Measurements from ENCODE around the gene HTR3C.
"Not testable (repeated sequence)": the region's sequence is repeated elsewhere in the genome, so short reads cannot be mapped to it uniquely, and the experiment has no call there.

The HTR3C gene

GRCh38 chr3:184031187-184031792 lies 21.6 kb upstream of the HTR3C start, which contains the start of gene HTR3D:
Gene HTR3D (plus strand): TSS chr3:184031742. CDS start chr3:184031742, 0 bp downstream.
- no peak for DNase-seq

DNA sequence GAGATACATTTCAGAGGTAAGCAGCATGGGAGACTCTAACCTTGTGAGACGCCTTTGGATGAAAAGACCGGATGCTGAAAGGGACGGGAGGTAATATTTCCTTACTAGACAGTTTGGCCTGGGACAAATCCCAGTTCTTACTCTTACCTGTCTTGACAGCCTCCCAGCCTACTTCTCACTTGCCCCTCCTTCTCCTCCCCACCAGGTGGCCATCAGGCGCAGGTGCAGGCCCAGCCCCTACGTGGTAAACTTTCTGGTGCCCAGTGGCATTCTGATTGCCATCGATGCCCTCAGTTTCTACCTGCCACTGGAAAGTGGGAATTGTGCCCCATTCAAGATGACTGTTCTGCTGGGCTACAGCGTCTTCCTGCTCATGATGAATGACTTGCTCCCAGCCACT lies 15.0 kb upstream of the HTR3C start:
- DNase-seq = no peak

DNA sequence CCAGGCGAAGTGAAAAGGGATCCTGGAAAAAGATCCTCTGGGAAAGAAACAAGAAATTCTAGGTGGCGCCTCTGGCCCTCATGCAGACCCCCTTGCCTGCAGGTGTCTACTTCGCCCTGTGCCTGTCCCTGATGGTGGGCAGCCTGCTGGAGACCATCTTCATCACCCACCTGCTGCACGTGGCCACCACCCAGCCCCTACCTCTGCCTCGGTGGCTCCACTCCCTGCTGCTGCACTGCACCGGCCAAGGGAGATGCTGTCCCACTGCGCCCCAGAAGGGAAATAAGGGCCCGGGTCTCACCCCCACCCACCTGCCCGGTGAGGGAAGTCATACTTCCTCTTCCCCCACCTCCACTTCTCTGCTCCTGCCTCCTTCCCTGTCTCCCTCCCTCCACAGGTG lies 14.5 kb upstream of the HTR3C start:
- DNase-seq = not testable (repeated sequence)

DNA sequence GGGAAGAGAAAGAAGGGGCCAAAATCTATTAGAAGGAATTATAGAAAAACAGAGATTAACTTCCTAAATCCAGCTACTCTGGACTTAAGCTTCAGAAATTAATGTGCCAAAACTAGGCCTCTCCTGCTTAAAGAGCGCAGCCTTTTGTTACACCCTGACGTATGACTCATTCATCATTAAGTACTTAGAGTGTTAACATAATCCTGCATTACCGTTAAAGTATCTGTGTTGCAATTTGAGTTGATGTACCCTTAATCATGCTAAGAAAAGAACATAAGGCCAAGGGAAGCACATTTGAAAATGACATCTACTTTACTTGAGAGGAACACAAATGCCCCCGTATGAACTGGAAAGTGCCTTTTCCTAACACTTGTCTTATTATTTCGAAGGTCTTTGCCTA lies 13.4 kb upstream of the HTR3C start:
- no peak for DNase-seq

GRCh38 chr3:184040010-184040409 lies 12.8 kb upstream of the HTR3C start:
- DNase-seq = no peak

DNA sequence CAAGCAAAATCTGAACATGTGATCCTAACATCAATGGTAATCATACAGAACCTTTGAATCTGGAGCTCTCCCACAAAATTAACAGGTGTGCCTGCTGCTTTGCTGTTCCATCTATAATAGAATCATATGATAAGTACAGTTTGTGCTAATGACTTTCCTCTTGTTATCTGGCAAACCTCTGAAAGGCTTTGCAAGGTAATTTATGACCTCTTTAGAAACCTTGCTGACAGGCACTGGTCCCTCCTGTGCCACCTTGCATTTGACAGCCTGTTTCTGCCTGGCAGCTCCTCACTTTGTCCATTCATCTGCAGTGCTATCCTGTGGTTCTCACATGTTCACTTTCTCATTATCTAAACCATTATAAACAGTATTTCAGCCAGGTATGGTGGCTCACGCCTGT lies 10.2 kb upstream of the HTR3C start:
- DNase-seq = no peak

DNA sequence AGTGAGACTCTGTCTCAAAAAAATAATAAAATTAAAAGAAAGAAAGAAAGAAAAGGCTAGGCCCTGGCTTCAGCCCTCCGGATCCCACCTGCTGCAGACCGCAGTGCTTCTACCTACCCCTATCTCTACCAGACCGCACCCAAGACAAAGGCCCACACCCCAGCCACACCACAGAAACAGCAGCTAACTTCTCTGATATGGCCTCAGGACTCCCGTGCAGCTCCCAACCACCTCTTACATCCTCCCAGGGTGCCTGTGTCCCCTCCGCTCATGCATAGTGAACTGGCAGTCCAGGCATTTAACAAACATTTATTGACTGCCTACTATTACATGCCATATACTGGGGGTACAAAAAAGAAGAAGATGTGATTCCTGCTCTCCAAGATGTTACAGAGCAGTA lies 6.9 kb upstream of the HTR3C start:
- DNase-seq = no peak

- DNase-seq = no peak
These were observed 2.5 kb upstream of the HTR3C start for GRCh38 chr3:184050217-184050847.

GRCh38 chr3:184058029-184058428 lies 5.2 kb downstream of the HTR3C start:
- no peak for DNase-seq

DNA sequence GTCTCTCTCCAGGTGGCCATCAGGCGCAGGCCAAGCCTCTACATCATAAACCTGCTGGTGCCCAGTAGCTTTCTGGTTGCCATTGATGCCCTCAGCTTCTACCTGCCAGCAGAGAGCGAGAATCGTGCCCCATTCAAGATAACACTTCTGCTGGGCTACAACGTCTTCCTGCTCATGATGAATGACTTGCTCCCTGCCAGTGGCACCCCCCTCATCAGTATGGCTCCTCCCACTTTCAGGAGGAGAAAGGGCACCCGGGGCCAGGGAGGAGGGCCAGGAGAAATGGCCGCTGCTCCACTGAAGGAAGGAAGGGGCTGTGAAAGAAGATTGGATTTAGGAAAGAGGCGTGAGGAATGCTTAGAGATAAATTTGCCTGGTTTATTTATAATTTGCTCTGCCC lies 6.6 kb downstream of the HTR3C start:
- DNase-seq = no peak

DNA sequence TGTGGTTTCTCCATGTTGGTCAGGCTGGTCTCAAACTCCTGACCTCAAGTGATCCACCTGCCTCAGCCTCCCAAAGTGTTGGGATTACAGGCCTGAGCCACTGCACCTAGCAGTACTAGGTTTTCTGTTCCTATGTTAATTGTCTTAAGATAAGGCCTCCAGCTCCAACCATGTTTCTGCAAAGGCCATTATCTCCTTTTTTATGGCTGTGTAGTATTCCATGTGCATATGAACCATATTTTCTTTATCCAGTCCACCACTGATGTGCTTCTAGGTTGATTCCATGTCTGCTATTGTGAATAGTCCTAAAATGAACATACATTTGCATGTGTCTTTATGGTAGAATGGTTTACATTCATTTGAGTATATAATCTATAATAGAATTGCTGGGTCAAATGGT lies 9.8 kb downstream of the HTR3C start:
- DNase-seq = no peak

- DNase-seq = no peak
These were observed 13.4 kb downstream of the HTR3C start for GRCh38 chr3:184066211-184066610.

DNA sequence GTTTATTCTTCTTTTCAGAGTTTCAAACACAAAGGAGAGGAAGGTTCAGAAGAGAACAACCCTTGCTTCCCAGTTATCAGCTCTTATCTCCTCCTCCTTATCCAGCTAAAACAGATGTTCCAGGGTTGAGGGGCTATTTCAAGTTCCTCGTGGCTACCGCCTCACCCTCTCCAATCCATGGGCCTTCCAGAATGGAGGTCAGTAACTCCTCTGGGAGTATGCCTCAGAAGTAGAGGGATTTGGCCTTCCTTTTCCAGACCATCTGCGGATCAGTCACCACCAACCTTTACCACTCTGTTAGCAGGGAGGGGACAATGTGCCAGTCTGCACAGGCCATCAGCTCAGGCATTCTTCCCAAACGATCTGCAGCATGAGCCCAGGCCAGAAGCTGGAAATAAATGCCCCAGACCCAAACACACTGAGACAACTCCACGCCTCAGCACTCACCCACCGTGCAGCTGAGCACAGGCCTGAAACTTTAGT lies 14.8 kb downstream of the HTR3C start:
- no peak for DNase-seq

- DNase-seq = no peak
These were observed 15.5 kb downstream of the HTR3C start for GRCh38 chr3:184068344-184068743.

DNA sequence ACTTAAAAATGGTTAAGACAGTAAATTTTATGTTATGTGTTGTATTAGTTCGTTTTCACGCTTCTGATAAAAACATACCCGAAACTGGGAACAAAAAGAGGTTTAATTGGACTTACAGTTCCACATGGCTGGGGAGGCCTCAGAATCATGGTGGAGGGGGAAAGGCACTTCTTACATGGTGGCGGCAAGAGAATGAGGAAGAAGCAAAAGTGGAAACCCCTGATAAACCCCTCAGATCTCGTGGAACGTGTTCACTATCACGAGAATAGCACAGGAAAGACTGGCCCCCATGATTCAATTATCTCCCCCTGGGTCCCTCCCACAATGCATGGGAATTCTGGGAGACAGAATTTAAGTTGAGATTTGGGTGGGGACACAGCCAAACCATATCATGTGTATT lies 18.3 kb downstream of the HTR3C start:
- DNase-seq = not testable (repeated sequence)

DNA sequence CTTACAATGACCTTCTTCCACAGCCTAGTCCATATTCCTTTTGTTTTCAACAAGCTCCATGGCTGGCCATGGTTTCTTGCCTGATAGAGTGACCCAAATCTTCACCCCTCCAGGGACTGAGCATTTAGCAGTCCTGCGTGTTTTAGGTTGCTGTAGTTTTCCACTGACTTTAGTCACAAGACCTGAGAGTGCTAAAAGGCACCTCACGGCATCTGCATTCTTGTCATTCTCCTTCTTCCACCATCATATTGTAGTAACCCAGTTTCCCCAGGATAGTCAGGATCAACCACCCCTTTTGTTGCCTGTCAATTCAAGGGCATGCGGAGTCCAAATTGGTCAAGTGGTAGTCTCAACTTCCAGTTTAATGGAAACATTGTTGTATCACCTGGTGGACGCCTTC lies 20.8 kb downstream of the HTR3C start:
- no peak for DNase-seq

- DNase-seq = no peak
These were observed 23.1 kb downstream of the HTR3C start for GRCh38 chr3:184075901-184076300.

DNA sequence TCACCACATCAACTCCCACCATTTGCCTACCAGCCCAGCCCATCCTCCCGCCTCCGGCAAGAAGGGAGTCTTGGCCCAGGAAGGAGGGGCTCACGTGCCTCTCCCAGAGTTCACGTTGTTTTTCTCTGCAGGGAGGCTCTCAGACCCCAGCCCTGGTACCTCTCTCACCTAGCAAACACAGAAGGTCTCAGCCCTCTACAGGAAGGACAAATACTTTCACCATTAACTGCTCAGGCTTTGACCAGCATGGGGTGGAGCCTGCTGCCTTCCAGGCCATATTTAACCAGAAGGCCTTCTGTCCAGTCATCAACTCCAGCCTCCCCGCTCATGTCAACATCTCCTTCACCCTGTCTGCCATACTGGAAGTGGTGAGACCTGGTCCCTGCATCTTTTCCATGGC lies 25.0 kb downstream of the HTR3C start:
- no peak for DNase-seq

GRCh38 chr3:184078851-184079250 lies 26.0 kb downstream of the HTR3C start:
- DNase-seq = no peak

- no peak for DNase-seq
These were observed 28.4 kb downstream of the HTR3C start for GRCh38 chr3:184081116-184081830.

DNA sequence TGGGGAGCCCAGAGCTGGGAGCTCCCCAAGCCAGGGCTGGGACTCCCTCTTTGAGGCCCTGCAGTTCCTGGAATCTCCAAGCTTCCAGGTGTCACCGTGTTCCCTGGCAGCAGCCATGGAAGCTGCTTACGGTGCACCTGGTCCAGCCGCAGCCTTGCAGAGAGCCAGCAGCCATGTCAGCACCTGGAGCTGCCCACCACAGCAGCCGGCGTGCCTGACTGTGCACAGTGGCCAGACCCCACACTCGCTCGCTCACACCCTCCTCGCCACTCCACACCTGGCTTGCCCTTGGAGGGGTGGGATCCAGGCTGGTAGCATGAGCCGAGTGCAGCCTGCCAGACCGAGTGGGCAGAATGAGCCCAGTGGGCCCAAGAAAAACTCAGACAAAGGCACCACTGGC lies 29.2 kb downstream of the HTR3C start:
- DNase-seq = no peak

- no peak for DNase-seq
These were observed 29.6 kb downstream of the HTR3C start for GRCh38 chr3:184082465-184082864.

- DNase-seq = no peak
These were observed 32.6 kb downstream of the HTR3C start for GRCh38 chr3:184085389-184085852.

DNA sequence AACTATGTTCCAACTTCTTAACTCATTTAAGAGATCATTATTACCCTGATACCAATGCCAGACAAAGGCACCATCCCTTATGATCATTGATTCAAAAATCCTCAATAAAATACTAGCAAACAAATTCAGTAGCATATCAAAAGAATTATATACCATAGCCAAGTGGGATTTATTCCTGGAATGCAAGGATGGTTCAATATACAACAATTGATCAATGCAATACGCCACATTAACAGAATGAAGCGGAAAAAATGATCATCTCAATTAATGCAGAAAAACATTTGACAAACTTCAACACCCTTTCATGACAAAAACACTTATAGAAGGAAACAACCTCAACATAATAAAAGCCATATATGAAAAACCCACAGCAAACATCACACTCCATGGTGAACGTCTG lies 39.4 kb downstream of the HTR3C start:
- DNase-seq = no peak

Data from activated naive CD4-positive, alpha-beta T cell treated with Interleukin-2 at 50 U/mL for 16 hours (primary cell).